Head of caudate nucleus (tissue), 42 donors: ENCODE results near the gene HOXC11.

Source experiments
- DNase-seq, 42 donors: peaks; one replicate each; pipeline versions ENCODE4 v3.0.0 to v3.0.0-alpha.2; 2020 to 2021; ENCODE audit warnings: mixed read lengths in 7 of 42
- intact Hi-C: fragments of 100-400 bp; cut with DNase I; formaldehyde crosslinking; loops from one replicate; pipeline ENCODE4 v1.15.0; 2022

Gene HOXC11

DNA sequence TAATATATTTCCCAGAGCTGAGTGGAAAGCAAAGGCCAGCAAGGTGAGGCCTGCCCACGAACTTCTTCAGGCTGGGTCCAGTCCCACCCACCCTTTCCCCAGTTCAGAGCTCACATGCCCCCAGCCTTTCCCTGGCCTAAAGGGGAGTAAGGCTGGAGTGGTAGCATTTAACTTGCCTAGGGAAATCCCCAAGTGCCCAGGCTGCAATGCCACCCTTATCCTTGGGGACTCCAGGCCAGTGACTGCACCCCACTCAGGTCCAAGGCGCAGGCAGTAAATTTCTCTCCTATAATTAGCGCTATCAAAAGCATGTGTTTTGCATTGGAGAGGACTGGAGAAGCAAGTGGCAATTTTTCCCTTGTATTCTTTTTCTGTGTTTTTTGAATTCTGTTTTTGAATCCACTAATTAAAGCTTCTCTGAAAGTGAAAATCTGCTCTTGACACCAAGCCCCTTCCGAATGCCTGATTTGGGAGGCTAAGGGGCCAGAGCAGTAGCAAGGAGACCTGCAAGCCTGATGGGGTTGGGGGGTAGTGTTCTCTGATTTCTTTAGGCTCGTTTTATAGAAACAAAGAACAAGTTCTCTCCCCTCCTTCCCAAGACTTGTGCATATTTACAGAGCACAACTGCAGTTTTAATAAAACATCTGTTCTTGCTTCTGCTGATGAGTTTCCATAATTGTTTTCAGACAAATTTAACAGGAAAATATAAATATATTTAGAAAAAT is 51.8 kb downstream of the HOXC11 start:
- DNase-seq, result no peak
- intact Hi-C loops, result no loop called here

DNA sequence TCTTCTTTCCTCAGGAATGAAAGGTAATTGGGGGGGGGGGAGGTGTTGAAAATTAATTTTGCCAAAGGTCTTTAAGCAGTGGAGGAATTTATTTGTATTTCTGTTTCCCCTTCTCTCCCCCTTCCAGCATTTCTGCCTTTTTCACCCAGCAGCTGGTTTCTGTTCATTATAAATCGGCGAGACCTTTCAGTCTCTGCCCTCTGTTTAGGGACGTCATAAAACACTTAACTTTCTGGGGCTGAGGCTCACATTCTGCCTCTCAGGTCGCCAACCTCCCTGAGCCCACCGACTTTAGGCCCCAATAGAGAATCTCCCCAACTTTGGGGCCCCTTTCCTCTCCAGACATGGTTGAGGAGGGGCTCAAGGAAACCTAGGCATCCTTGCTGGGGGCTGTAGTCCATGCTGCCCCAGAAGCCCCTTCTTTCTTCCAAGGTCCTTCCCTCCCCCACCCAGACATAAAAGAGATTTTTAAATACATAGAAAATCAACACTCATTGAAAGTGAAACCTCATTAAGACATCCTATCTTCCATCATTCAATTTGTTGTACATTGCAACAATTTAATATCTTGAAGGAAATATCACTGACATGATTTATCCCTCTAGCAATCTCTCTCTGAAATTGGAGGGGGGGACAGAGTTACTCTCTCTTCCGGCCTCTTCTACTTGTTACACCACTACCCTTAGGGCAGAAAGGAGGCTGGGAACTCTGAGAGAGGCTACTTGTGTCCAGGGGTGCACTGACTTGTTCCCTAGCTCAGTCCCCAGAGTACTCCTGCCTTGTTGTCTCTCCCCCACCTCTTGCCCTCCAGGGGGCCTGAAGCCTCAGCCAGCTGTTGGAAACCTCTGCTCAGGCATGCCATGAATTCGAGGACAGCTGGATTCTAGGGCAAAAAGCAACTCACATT is 52.8 kb downstream of the HOXC11 start:
- intact Hi-C loops, result no loop called here

DNA sequence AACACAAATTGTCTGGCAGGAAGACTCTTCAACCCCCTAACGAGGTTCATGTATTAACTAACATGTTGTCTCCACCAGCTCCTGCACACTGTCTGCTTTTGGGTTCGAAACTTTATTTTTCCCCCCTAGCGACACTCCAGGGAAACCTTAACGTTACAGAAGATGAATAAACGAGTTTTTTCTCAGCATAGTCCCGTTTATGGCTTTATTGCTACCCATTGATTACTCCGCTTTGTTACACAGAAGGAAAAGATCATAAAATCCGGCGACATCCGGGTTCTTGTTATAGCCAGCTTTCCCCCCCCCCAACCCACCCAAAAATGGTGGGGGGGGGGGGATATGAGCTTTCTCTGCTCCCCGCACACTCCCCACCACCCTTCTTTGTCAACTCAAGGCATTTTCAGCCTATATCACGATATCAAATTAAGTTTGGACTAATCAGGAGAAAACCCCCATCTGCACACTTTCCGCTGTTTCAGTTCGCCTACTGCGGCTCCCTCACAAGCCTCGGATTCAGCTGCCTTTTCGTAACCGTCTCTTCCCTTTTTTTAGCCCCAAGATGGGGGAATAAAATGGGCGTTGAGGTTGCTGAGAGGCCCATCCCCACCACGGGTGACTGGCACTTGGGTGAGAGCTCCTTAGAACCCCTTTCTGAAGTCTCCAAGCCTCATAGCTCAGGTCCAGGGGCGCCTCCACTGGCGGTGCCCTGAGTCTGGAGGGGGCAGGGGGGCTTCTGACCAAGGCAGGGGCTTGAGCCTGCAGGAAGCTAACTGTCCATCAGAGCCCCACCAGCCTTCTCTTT is 53.9 kb downstream of the HOXC11 start:
- DNase-seq, result no peak
- intact Hi-C loops, result no loop called here

More for the DNA sequence above, 52.8 kb downstream of the HOXC11 start:
- no peak for DNase-seq
